Pancreas (tissue), 10 donors: ENCODE data around the gene SPP2. TPM values are rescaled to one million over a fixed set of nuclear protein-coding genes. Genes with fewer than 3 reads are reported as not detected.

Experiments used
- ATAC-seq, 4 donors: fragments of 200-7000 bp; cut with Tn5 transposase; one replicate each; pipeline versions ENCODE4 v1.8.0 to v1.9.1; 2020; ENCODE audit warnings: mild to moderate bottlenecking in 4 of 4, moderate library complexity in 4 of 4
- DNase-seq, 6 donors: peaks; one replicate each; pipeline ENCODE4 v3.0.0-alpha.2; 2020
- FAIRE-seq: peaks from 2 replicates; lab custom pipeline; 2012; peaks lifted over from hg19 to GRCh38; lab: Jason Lieb, UNC
- H3K27ac ChIP-seq, 4 donors: fragments of 200-600 bp; sonication (generic); 1 replicate in 3 of 4; 2 replicates in 1 of 4; pipeline versions ENCODE4 v1.5.0 to v1.8.0; 2020
- H3K27me3 ChIP-seq, 4 donors: fragments of 200-600 bp; one replicate each; pipeline ENCODE4 v1.8.0; 2021
- H3K36me3 ChIP-seq, 3 donors: fragments of 200-600 bp; sonication (generic) in 1 of 3; one replicate each; pipeline versions ENCODE4 v1.5.0 to v1.8.0; 2020 to 2021
- H3K4me1 ChIP-seq, 3 donors: fragments of 200-600 bp; one replicate each; pipeline ENCODE4 v1.8.0; 2021
- H3K4me3 ChIP-seq, 4 donors: fragments of 200-600 bp; sonication (generic) in 2 of 4; one replicate each; pipeline versions ENCODE4 v1.5.0 to v1.8.0; 2020 to 2021
- H3K9me3 ChIP-seq, 4 donors: fragments of 200-600 bp; one replicate each; pipeline ENCODE4 v1.8.0; 2021
- WGBS, 2 donors: extraction: QIAGEN DNeasy Blood & Tissue Kit; methylation state at CpG; one replicate each; pipeline ENCODE4 v1.1.7; 2013; 5-methylcytosine and 5-hydroxymethylcytosine counted together
- intact Hi-C, 3 donors: fragments of 100-400 bp; cut with DNase I; formaldehyde crosslinking; loops; one replicate each; pipeline versions ENCODE4 v1.11.1 to v1.14.2; 2022
- polyA plus RNA-seq, 2 donors: library from polyadenylated mRNA; stranded (reverse); fragments of 200-250 nt; gene quantifications; one replicate each; pipeline ENCODE4 v1.2.3, GENCODE V29; 2013
- total RNA-seq, 6 donors: library from RNA; stranded (reverse); fragmentation: NEBNext Ultra II Directional in 4 of 6; extraction: Animal tissue kit (Norgen Biotek cat#: 25700) in 4 of 6; gene quantifications; one replicate each; pipeline versions ENCODE4 v1.2.1 to v1.2.4, GENCODE V29; 2021 to 2023
- TF ChIP-seq, protein P1 (sequence below), 4 donors: fragments of 200-600 bp; sonication (generic) in 3 of 4; IDR thresholded peaks; one replicate each; pipeline versions ENCODE4 v1.5.0 to v1.8.0; 2021; ENCODE audit warnings: antibody characterized with exemption in 4 of 4
- donor health status: healthy with polysubstance abuse.
- donor health status: DM: no; HTN: no; CAD: no; lungs with moderate emphysema.
- donor health status: DM: no; HTN: no; CAD: no.
- donor health status: control.
- donor health status: control.
- donor health status: Bipolar disorder and iron deficiency.
- donor health status: DM: yes; HTN: yes; CAD: no.
- donor health status: DM: no; HTN: no; CAD: no.
- donor health status: DM: no; HTN: no; CAD: no.
- donor health status: DM: yes; HTN: yes; CAD: no.

The SPP2 gene
- total and polyA plus RNA-seq, 8 donors: not detected

DNA sequence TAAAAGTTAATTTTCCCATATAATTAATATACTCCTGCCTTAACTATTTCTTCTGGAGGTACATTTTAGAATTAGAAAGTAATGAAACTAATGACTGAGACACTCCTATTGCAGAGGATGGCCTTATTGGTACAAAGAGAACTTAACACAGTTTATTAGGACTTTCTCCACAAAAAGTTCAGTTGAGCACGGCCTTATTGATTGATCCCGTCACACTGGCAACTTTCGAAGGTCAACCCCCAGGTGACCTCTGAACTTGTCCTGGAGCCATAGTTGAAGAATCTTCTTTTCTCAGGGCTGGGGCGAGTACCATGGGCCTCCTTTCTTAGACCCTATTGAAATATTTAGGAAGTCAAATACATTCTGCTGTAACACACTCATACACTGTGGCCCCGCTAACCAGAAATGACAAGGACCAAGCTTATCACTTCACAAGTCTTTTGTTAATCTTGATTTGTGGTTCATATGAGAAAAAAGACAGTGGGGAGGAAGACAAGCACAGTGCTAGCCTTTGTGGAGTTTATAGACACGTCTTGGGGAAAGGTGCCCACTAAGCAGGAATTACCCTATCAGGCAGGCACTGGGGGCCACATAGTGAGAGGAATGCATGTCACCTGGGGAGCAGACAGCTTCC, 11.2 kb downstream of the SPP2 start:
- H3K4me1 ChIP-seq: no peaks in the 10 kb centered on the region
- TF ChIP-seq, protein P1, sequence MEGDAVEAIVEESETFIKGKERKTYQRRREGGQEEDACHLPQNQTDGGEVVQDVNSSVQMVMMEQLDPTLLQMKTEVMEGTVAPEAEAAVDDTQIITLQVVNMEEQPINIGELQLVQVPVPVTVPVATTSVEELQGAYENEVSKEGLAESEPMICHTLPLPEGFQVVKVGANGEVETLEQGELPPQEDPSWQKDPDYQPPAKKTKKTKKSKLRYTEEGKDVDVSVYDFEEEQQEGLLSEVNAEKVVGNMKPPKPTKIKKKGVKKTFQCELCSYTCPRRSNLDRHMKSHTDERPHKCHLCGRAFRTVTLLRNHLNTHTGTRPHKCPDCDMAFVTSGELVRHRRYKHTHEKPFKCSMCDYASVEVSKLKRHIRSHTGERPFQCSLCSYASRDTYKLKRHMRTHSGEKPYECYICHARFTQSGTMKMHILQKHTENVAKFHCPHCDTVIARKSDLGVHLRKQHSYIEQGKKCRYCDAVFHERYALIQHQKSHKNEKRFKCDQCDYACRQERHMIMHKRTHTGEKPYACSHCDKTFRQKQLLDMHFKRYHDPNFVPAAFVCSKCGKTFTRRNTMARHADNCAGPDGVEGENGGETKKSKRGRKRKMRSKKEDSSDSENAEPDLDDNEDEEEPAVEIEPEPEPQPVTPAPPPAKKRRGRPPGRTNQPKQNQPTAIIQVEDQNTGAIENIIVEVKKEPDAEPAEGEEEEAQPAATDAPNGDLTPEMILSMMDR (IDR thresholded peaks at IDR 0.05): no peak
- 51 to 70% methylated on average over 6 of the region's 6 CpGs for WGBS, 2 donors

DNA sequence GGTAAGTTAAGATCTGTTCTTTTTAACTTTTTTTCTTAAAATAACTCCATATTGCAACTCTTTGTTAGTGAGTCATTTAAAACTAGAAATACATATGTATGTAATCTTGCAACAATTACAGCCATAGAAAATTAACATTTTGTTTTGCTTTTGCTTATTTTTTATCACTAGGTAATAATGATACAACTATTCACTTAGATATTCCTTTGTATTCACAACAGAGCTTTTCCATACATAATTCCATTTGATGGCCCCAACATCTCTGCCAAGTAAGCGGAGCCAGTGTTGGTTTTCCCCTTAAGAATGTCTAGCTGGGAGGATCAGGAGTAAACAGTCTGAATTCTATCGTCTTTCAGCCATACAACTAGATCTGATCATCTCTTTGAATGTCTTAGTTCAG, 16.1 kb downstream of the SPP2 start:
- Histone ChIP-seq H3K4me1 (no peaks in the 10 kb centered on the region), H3K27ac (no peak overlapping the region), H3K27me3 (no peaks in the 10 kb centered on the region), H3K36me3 (no peaks in the 10 kb centered on the region), H3K9me3 (no peaks in the 10 kb centered on the region), H3K4me3 (no peak overlapping the region)
- no peak for FAIRE-seq
- DNase-seq: no peak
- 76 to 77% methylated on average over 2 of the region's 2 CpGs for WGBS, 2 donors
- ATAC-seq: no peak
- intact Hi-C loops: no loop called here
- TF ChIP-seq, protein P1 (IDR thresholded peaks at IDR 0.05): no peak

More for the DNA sequence above, 11.2 kb downstream of the SPP2 start:
- H3K27me3 ChIP-seq: no peaks in the 10 kb centered on the region
- no peaks in the 10 kb centered on the region for H3K9me3 ChIP-seq
- H3K36me3 ChIP-seq: no peaks in the 10 kb centered on the region
- ATAC-seq (no peak), FAIRE-seq (no peak), DNase-seq (no peak)
- no peak overlapping the region for H3K4me3 ChIP-seq
- intact Hi-C loops: no loop called here
- H3K27ac ChIP-seq: no peak overlapping the region

DNA sequence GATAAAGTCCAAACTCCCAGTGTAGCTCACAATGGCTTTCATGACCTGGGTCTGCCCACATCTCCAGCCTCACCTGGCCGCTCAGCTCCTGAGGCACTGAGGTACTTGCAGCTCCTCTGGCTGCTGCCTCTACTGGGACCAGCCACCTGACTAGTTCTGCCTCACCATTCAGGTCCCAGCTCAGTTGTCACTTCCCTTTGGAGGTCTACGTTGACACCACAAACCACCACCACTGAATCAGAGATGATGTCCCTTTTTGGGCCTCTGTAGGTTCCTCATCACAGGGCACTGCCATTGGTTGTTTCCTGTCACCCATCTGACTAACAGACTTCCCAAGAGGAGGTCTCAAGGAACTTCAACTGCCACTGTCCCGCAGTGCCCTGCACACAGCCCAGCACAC, 21.2 kb downstream of the SPP2 start:
- Histone ChIP-seq H3K4me1 (no peaks in the 10 kb centered on the region), H3K27ac (no peak overlapping the region), H3K36me3 (no peaks in the 10 kb centered on the region), H3K4me3 (no peak overlapping the region), H3K9me3 (no peaks in the 10 kb centered on the region), H3K27me3 (no peaks in the 10 kb centered on the region)
- TF ChIP-seq, protein P1 (IDR thresholded peaks at IDR 0.05): no peak
- no peak for FAIRE-seq
- DNase-seq: no peak
- WGBS, 2 donors: 85 to 92% methylated on average over 3 of the region's 3 CpGs
- intact Hi-C loops: no loop called here
- no peak for ATAC-seq

DNA sequence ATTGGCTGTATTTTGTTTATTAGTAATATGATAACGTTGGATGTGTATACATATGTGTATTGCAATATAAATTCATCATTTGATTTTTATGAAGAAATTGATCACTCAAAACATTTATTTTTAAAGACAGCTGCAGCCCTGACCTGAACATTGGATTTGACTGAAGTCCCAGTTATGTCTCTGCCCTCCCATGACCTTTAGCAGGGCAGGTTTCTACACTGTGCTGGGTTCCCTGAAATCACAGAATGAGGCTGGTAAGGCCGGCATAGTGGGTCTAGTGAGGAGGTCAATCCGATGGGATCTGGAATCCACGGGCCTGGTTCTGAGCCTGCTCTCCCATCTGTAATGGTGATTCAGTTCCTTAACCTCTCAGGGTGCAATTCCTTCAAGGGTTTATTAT, 22.0 kb downstream of the SPP2 start:
- Histone ChIP-seq H3K27me3 (no peaks in the 10 kb centered on the region), H3K36me3 (no peaks in the 10 kb centered on the region), H3K27ac (no peak overlapping the region), H3K4me3 (no peak overlapping the region), H3K4me1 (no peaks in the 10 kb centered on the region), H3K9me3 (no peaks in the 10 kb centered on the region)
- ATAC-seq (no peak), DNase-seq (no peak), FAIRE-seq (no peak)
- intact Hi-C loops: no loop called here
- 77 to 94% methylated on average over 4 of the region's 4 CpGs for WGBS, 2 donors
- TF ChIP-seq, protein P1 (IDR thresholded peaks at IDR 0.05): no peak

DNA sequence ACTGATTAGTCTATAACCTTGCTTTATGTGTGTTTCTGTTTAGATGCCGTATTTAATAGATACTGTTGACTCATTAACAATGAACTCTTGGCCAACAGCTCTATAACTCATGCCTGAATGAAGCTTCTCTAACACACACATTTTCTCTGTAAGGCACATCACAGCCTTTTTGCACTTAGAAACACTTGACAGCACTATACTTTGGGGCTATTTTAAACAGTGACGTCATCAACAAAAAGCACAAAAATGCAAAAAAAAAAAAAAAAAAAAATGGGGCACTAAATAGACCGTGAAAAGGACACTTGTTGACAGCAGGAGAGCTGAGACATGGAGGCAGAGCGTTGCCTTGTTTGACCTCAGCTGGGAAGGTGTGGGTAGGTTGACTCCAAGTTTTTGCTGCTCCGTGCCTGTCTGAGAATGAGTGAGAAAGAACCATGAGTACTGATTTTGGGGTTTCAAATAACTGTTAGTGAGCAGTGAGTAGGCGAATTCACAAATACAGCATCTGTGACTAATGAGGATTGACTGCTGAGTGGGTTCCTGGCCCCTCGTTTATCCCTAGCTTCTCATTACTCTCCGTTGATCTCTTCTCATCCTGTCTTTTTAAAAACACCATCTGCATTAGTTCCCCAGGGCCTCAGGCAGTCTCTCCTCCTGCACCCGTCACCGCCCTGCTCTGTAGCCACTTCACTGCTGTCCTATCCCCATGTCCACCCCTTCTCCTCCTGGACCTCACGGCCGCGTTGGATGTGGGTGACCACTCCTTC, 24.4 kb downstream of the SPP2 start:
- no peak for FAIRE-seq
- Histone ChIP-seq H3K27me3 (no peaks in the 10 kb centered on the region), H3K36me3 (no peaks in the 10 kb centered on the region), H3K9me3 (no peaks in the 10 kb centered on the region), H3K4me1 (no peaks in the 10 kb centered on the region), H3K27ac (no peak overlapping the region), H3K4me3 (no peak overlapping the region)
- no peak for ATAC-seq
- DNase-seq: no peak
- TF ChIP-seq, protein P1 (IDR thresholded peaks at IDR 0.05): no peak
- intact Hi-C loops: no loop called here
- WGBS, 2 donors: 67 to 79% methylated on average over 13 of the region's 13 CpGs
